Brain microvascular endothelial cell (primary cell): ENCODE results near the gene GREM2.

Source experiments
- DNase-seq: peaks from one replicate; pipeline ENCODE4 v3.0.0-alpha.2; 2020
- H3K27ac ChIP-seq: fragments of 250-450 bp; sonication (Bioruptor Pico); 2 replicates; pipeline ENCODE4 v1.5.1; 2020; ENCODE audit warnings: mild to moderate bottlenecking, moderate library complexity
- H3K27me3 ChIP-seq: fragments of 250-450 bp; sonication (Bioruptor Pico); replicated peaks from 2 replicates; pipeline ENCODE4 v1.5.1; 2020; ENCODE audit warnings: mild to moderate bottlenecking
- H3K36me3 ChIP-seq: fragments of 250-450 bp; sonication (Bioruptor Pico); replicated peaks from 2 replicates; pipeline ENCODE4 v1.5.1; 2020; ENCODE audit warnings: mild to moderate bottlenecking
- H3K4me3 ChIP-seq: 2 replicates; pipeline ENCODE4 v1.5.1; 2011; ENCODE audit warnings: low read depth, mild to moderate bottlenecking, control low read depth, low read length, moderate library complexity
- CTCF ChIP-seq: IDR thresholded peaks from 2 replicates; pipeline ENCODE4 v1.5.1; 2011; ENCODE audit warnings: low read depth, mild to moderate bottlenecking, moderate library complexity, low read length, control low read depth, inconsistent platforms; ENCODE audit errors: missing control alignments
- in situ Hi-C: cut with HindIII; loops from 2 replicates; pipeline ENCODE4 v1.10.0; 2017; ENCODE audit warnings: low sequenced_read_pairs, low pct_ligation_motif_present

The GREM2 gene

GRCh38 chr1:240613356-240614142 lies 1.6 kb upstream of the GREM2 start:
- in situ Hi-C loops: no loop called here
- DNase-seq: no peak
- H3K27ac ChIP-seq: no peak overlapping the region
- H3K27me3 ChIP-seq: no peaks in the 10 kb centered on the region
- no peaks in the 10 kb centered on the region for H3K36me3 ChIP-seq
- TF ChIP-seq CTCF: no peak
- H3K4me3 ChIP-seq: no peak overlapping the region

GRCh38 chr1:240612811-240613210 lies 856 bp upstream of the GREM2 start:
- no peak overlapping the region for H3K4me3 ChIP-seq
- H3K27me3 ChIP-seq: no peaks in the 10 kb centered on the region
- no peak overlapping the region for H3K27ac ChIP-seq
- DNase-seq: peak; percentile 11
- no peaks in the 10 kb centered on the region for H3K36me3 ChIP-seq
- no peak for TF ChIP-seq CTCF
- in situ Hi-C loops: no loop called here

GRCh38 chr1:240611228-240611618 lies 732 bp downstream of the GREM2 start:
- in situ Hi-C loops: no loop called here
- no peaks in the 10 kb centered on the region for H3K27me3 ChIP-seq

GRCh38 chr1:240610636-240611035 lies 1.3 kb downstream of the GREM2 start:
- no peak for TF ChIP-seq CTCF
- in situ Hi-C loops: no loop called here
- no peak overlapping the region for H3K27ac ChIP-seq
- H3K4me3 ChIP-seq: no peak overlapping the region
- no peaks in the 10 kb centered on the region for H3K27me3 ChIP-seq
- DNase-seq: no peak
- no peaks in the 10 kb centered on the region for H3K36me3 ChIP-seq

More at GRCh38 chr1:240611228-240611618, 732 bp downstream of the GREM2 start:
- H3K36me3 ChIP-seq: no peaks in the 10 kb centered on the region
- H3K27ac ChIP-seq: no peak overlapping the region
- peak overlapping the region; percentile 70 for H3K4me3 ChIP-seq
- no peak for TF ChIP-seq CTCF
- no peak for DNase-seq

GRCh38 chr1:240609527-240610060 lies 2.4 kb downstream of the GREM2 start:
- DNase-seq: no peak
- Histone ChIP-seq H3K27me3 (no peaks in the 10 kb centered on the region), H3K27ac (no peak overlapping the region), H3K4me3 (no peak overlapping the region), H3K36me3 (no peaks in the 10 kb centered on the region)
- no peak for TF ChIP-seq CTCF
- in situ Hi-C loops: no loop called here
